GM19240 (cell line): ENCODE measurements around the gene SRRM5.
"Not testable (repeated sequence)": the region's sequence is repeated elsewhere in the genome, so short reads cannot be mapped to it uniquely, and the experiment has no call there.

Experiments
- DNase-seq: peaks from one replicate; pipeline ENCODE4 v3.0.0; 2011; ENCODE audit warnings: low spot score; ENCODE audit not compliant: insufficient read length

Gene SRRM5

GRCh38 chr19:43611788-43612187, at the start of gene SRRM5:
Gene SRRM5 (plus strand): TSS chr19:43612088. CDS start chr19:43612122, 34 bp downstream.
- no peak for DNase-seq

- no peak for DNase-seq
Observed at GRCh38 chr19:43562226-43562697, 49.6 kb upstream of the SRRM5 start.

GRCh38 chr19:43562698-43563241, 49.1 kb upstream of the SRRM5 start:
- DNase-seq = no peak

GRCh38 chr19:43563816-43564457, 48.0 kb upstream of the SRRM5 start:
- no peak for DNase-seq

GRCh38 chr19:43564800-43565199, 47.1 kb upstream of the SRRM5 start:
- DNase-seq = no peak

- DNase-seq = no peak
Observed at GRCh38 chr19:43569657-43570056, 42.2 kb upstream of the SRRM5 start.

GRCh38 chr19:43570174-43570791, 41.6 kb upstream of the SRRM5 start:
- DNase-seq = no peak

- DNase-seq = no peak
Observed at GRCh38 chr19:43572171-43572588, 39.7 kb upstream of the SRRM5 start.

GRCh38 chr19:43574424-43575155, 37.3 kb upstream of the SRRM5 start:
- DNase-seq = no peak

- peak; percentile 93 for DNase-seq
Observed at GRCh38 chr19:43575156-43575950, 36.5 kb upstream of the SRRM5 start, which contains the start of the genes PINLYP and XRCC1. Gene PINLYP (plus strand): TSS chr19:43575801. CDS start chr19:43577192, 1,391 bp downstream. Gene XRCC1 (minus strand): TSS chr19:43575527. CDS start chr19:43575458, 69 bp downstream.

- DNase-seq = no peak
Observed at GRCh38 chr19:43575955-43576878, 35.7 kb upstream of the SRRM5 start.

- no peak for DNase-seq
Observed at GRCh38 chr19:43578787-43579186, 33.1 kb upstream of the SRRM5 start.

- DNase-seq = no peak
Observed at GRCh38 chr19:43581467-43581866, 30.4 kb upstream of the SRRM5 start.

- no peak for DNase-seq
Observed at GRCh38 chr19:43582495-43582894, 29.4 kb upstream of the SRRM5 start.

- no peak for DNase-seq
Observed at GRCh38 chr19:43584484-43584883, 27.4 kb upstream of the SRRM5 start.

GRCh38 chr19:43586346-43586745, 25.5 kb upstream of the SRRM5 start:
- DNase-seq = no peak

GRCh38 chr19:43587029-43587428, 24.9 kb upstream of the SRRM5 start:
- DNase-seq = not testable (repeated sequence)

- no peak for DNase-seq
Observed at GRCh38 chr19:43589277-43589676, 22.6 kb upstream of the SRRM5 start.

- no peak for DNase-seq
Observed at GRCh38 chr19:43589678-43590077, 22.2 kb upstream of the SRRM5 start.
